Skeletal muscle cell (primary cell): ENCODE measurements around the gene FGFR3.

Source experiments
- DNase-seq: peaks from one replicate; pipeline ENCODE4 v3.0.0-alpha.2; 2010; ENCODE audit warnings: low read depth
- H3K4me3 ChIP-seq: 2 replicates; pipeline ENCODE4 v1.5.1; 2011; ENCODE audit warnings: low read depth, mild to moderate bottlenecking, control low read depth, low read length, moderate library complexity

Gene FGFR3

GRCh38 chr4:1852904-1853623, 60.0 kb downstream of the FGFR3 start:
- H3K4me3 ChIP-seq: no peak overlapping the region
- DNase-seq: no peak

- H3K4me3 ChIP-seq: peak overlapping the region; percentile 90
Measured at GRCh38 chr4:1854752-1855151, 61.7 kb downstream of the FGFR3 start.

GRCh38 chr4:1855333-1856070, 62.4 kb downstream of the FGFR3 start:
- peak overlapping the region; percentile 90 for H3K4me3 ChIP-seq
- no peak for DNase-seq

More at GRCh38 chr4:1854752-1855151, 61.7 kb downstream of the FGFR3 start:
- DNase-seq: no peak

GRCh38 chr4:1856071-1856942, 63.2 kb downstream of the FGFR3 start, which contains the start of gene LETM1:
TSS of gene LETM1 (minus strand) at chr4:1856156. CDS start at chr4:1855950, 206 bp downstream.
- DNase-seq: peak; percentile 92
- H3K4me3 ChIP-seq: peak within 1 kb of the TSS; percentile 90

- DNase-seq: no peak
- peak overlapping the region; percentile 90 for H3K4me3 ChIP-seq
Measured at GRCh38 chr4:1856943-1857699, 64.0 kb downstream of the FGFR3 start.

GRCh38 chr4:1857931-1858330, 64.8 kb downstream of the FGFR3 start:
- no peak overlapping the region for H3K4me3 ChIP-seq
- DNase-seq: no peak
